Stomach smooth muscle (tissue), 2 donors: ENCODE results near the gene FOXK1.
"Not testable (repeated sequence)": the region's sequence is repeated elsewhere in the genome, so short reads cannot be mapped to it uniquely, and the experiment has no call there.

Source experiments
- H3K27ac ChIP-seq: one replicate; pipeline ENCODE4 v1.7.0; 2013; ENCODE audit warnings: mild to moderate bottlenecking, low read length, inconsistent platforms
- H3K27me3 ChIP-seq, 2 donors: one replicate each; pipeline ENCODE4 v1.7.0; 2013; ENCODE audit warnings: low read length in 2 of 2; ENCODE audit not compliant: insufficient read depth in 2 of 2, control insufficient read depth in 1 of 2
- H3K36me3 ChIP-seq, 2 donors: one replicate each; pipeline ENCODE4 v1.7.0; 2013; ENCODE audit warnings: low read length in 2 of 2; ENCODE audit not compliant: control insufficient read depth in 2 of 2, insufficient read depth in 2 of 2
- H3K4me1 ChIP-seq: one replicate; pipeline ENCODE4 v1.7.0; 2013; ENCODE audit warnings: low read length; ENCODE audit not compliant: control insufficient read depth, insufficient read depth
- H3K4me3 ChIP-seq, 2 donors: one replicate each; pipeline ENCODE4 v1.7.0; 2013; ENCODE audit warnings: low read length in 2 of 2
- H3K9ac ChIP-seq, 2 donors: one replicate each; pipeline ENCODE4 v1.7.0; 2013; ENCODE audit warnings: low read length in 2 of 2, mild to moderate bottlenecking in 1 of 2
- H3K9me3 ChIP-seq, 2 donors: one replicate each; pipeline ENCODE4 v1.7.0; 2013; ENCODE audit warnings: low read length in 2 of 2; ENCODE audit not compliant: control insufficient read depth in 2 of 2
- donor health status: healthy.
- donor health status: Pancreatic carcinoma.

The FOXK1 gene

GRCh38 chr7:4796453-4796852, 114.4 kb downstream of the FOXK1 start:
- Histone ChIP-seq H3K27me3 (no peaks in the 10 kb centered on the region), H3K4me3 (no peak overlapping the region), H3K4me1 (peaks cover 14% of the 10 kb centered on the region), H3K9me3 (no peaks in the 10 kb centered on the region), H3K27ac (no peak overlapping the region), H3K36me3 (no peaks in the 10 kb centered on the region), H3K9ac (no peak overlapping the region)

GRCh38 chr7:4797858-4798705, 116.0 kb downstream of the FOXK1 start:
- H3K4me1 ChIP-seq: peaks cover 5% of the 10 kb centered on the region
- H3K27me3 ChIP-seq: no peaks in the 10 kb centered on the region
- H3K36me3 ChIP-seq: no peaks in the 10 kb centered on the region
- no peak overlapping the region for H3K9ac ChIP-seq
- H3K4me3 ChIP-seq: no peak overlapping the region
- H3K9me3 ChIP-seq: no peaks in the 10 kb centered on the region
- H3K27ac ChIP-seq: no peak overlapping the region

GRCh38 chr7:4798706-4799235, 116.7 kb downstream of the FOXK1 start:
- Histone ChIP-seq H3K4me3 (no peak overlapping the region), H3K9me3 (no peaks in the 10 kb centered on the region), H3K36me3 (no peaks in the 10 kb centered on the region), H3K9ac (no peak overlapping the region), H3K27ac (no peak overlapping the region), H3K27me3 (no peaks in the 10 kb centered on the region), H3K4me1 (peaks cover 5% of the 10 kb centered on the region)

GRCh38 chr7:4799508-4800268, 117.6 kb downstream of the FOXK1 start:
- Histone ChIP-seq H3K4me1 (peaks cover 5% of the 10 kb centered on the region), H3K36me3 (no peaks in the 10 kb centered on the region), H3K4me3 (no peak overlapping the region), H3K27me3 (no peaks in the 10 kb centered on the region), H3K27ac (no peak overlapping the region), H3K9ac (no peak overlapping the region), H3K9me3 (no peaks in the 10 kb centered on the region)

- Histone ChIP-seq H3K27me3 (no peaks in the 10 kb centered on the region), H3K9ac (no peak overlapping the region), H3K27ac (no peak overlapping the region), H3K4me1 (peaks cover 5% of the 10 kb centered on the region), H3K4me3 (no peak overlapping the region), H3K9me3 (no peaks in the 10 kb centered on the region), H3K36me3 (no peaks in the 10 kb centered on the region)
Observed at GRCh38 chr7:4800487-4800886, 118.4 kb downstream of the FOXK1 start.

- H3K27ac ChIP-seq: no peak overlapping the region
- H3K9me3 ChIP-seq: no peaks in the 10 kb centered on the region
- H3K9ac ChIP-seq: no peak overlapping the region
- H3K4me1 ChIP-seq: peaks cover 5% of the 10 kb centered on the region
- H3K36me3 ChIP-seq: no peaks in the 10 kb centered on the region
- peaks cover 0 to 5% of the 10 kb centered on the region in 2 donors for H3K27me3 ChIP-seq
- H3K4me3 ChIP-seq: no peak overlapping the region
Observed at GRCh38 chr7:4800926-4801838, 119.1 kb downstream of the FOXK1 start.

GRCh38 chr7:4801839-4802231, 119.7 kb downstream of the FOXK1 start:
- Histone ChIP-seq H3K4me3 (no peak overlapping the region), H3K27ac (no peak overlapping the region), H3K36me3 (no peaks in the 10 kb centered on the region), H3K9ac (no peak overlapping the region), H3K9me3 (no peaks in the 10 kb centered on the region), H3K4me1 (peaks cover 5% of the 10 kb centered on the region), H3K27me3 (peaks cover 0 to 5% of the 10 kb centered on the region in 2 donors)

- not testable (repeated sequence) for H3K36me3 ChIP-seq, H3K9ac ChIP-seq, H3K27ac ChIP-seq, H3K27me3 ChIP-seq, H3K4me3 ChIP-seq, H3K9me3 ChIP-seq, H3K4me1 ChIP-seq
Observed at GRCh38 chr7:4802577-4802976, 120.5 kb downstream of the FOXK1 start.

GRCh38 chr7:4803397-4804241, 121.5 kb downstream of the FOXK1 start:
- H3K9ac ChIP-seq: no peak overlapping the region
- H3K4me1 ChIP-seq: peaks cover 3% of the 10 kb centered on the region
- H3K9me3 ChIP-seq: no peaks in the 10 kb centered on the region
- H3K27ac ChIP-seq: no peak overlapping the region
- H3K27me3 ChIP-seq: peaks cover 0 to 5% of the 10 kb centered on the region in 2 donors
- H3K4me3 ChIP-seq: no peak overlapping the region
- H3K36me3 ChIP-seq: no peaks in the 10 kb centered on the region
